Activated naive CD8-positive, alpha-beta T cell treated with anti-CD3 and anti-CD28 coated beads, Interleukin-2, amount 50 U/mL, for 24 hours (primary cell): ENCODE data around the gene MS4A1.
"Not testable (repeated sequence)": the region's sequence is repeated elsewhere in the genome, so short reads cannot be mapped to it uniquely, and the experiment has no call there.

Experiments
- ATAC-seq: fragments of 150-1000 bp; cut with Tn5 transposase; one replicate; pipeline ENCODE4 v1.10.0; 2021
- DNase-seq: peaks from one replicate; pipeline ENCODE4 v3.0.0; 2021
- H3K27ac Mint-ChIP-seq: one replicate; pipeline ENCODE4 v1.8.0; 2021; ENCODE audit warnings: mild to moderate bottlenecking, mixed read lengths
- H3K27me3 Mint-ChIP-seq: one replicate; pipeline ENCODE4 v1.8.0; 2021; ENCODE audit warnings: mixed read lengths
- H3K36me3 Mint-ChIP-seq: one replicate; pipeline ENCODE4 v1.8.0; 2021; ENCODE audit warnings: low read depth, mixed read lengths
- H3K4me1 Mint-ChIP-seq: one replicate; pipeline ENCODE4 v1.8.0; 2021; ENCODE audit warnings: mixed read lengths
- H3K4me3 Mint-ChIP-seq: one replicate; pipeline ENCODE4 v1.8.0; 2021; ENCODE audit warnings: mild to moderate bottlenecking, moderate library complexity, mixed read lengths
- H3K9me3 Mint-ChIP-seq: one replicate; pipeline ENCODE4 v1.8.0; 2021; ENCODE audit warnings: mixed read lengths

The MS4A1 gene

GRCh38 chr11:60482361-60482760 is 26.7 kb downstream of the MS4A1 start:
- H3K27me3 Mint-ChIP-seq = peaks cover 11% of the 10 kb centered on the region
- ATAC-seq = no peak
- no peaks in the 10 kb centered on the region for H3K9me3 Mint-ChIP-seq
- no peak for DNase-seq
- peaks cover 14% of the 10 kb centered on the region for H3K4me1 Mint-ChIP-seq
- H3K4me3 Mint-ChIP-seq = no peak overlapping the region
- no peaks in the 10 kb centered on the region for H3K36me3 Mint-ChIP-seq
- H3K27ac Mint-ChIP-seq = no peak overlapping the region

GRCh38 chr11:60485987-60486386 is 30.3 kb downstream of the MS4A1 start:
- Mint-ChIP-seq H3K9me3 (no peaks in the 10 kb centered on the region), H3K27me3 (peaks cover 6% of the 10 kb centered on the region), H3K27ac (no peak overlapping the region), H3K36me3 (no peaks in the 10 kb centered on the region), H3K4me1 (peaks cover 13% of the 10 kb centered on the region), H3K4me3 (no peak overlapping the region)
- DNase-seq = no peak
- ATAC-seq = peak; percentile 71

GRCh38 chr11:60492488-60493009 is 36.9 kb downstream of the MS4A1 start, which contains the start of gene MS4A12:
Gene MS4A12 (plus strand): TSS chr11:60492778. CDS start chr11:60497319, 4,541 bp downstream.
- Mint-ChIP-seq H3K9me3 (no peaks in the 10 kb centered on the region), H3K4me3 (no peak within 1 kb of the TSS), H3K4me1 (no peaks in the 10 kb centered on the region), H3K36me3 (no peaks in the 10 kb centered on the region), H3K27me3 (peaks cover 23% of the 10 kb centered on the region), H3K27ac (no peak within 1 kb of the TSS)
- DNase-seq (no peak), ATAC-seq (no peak)

GRCh38 chr11:60493454-60493853 is 37.8 kb downstream of the MS4A1 start:
- ATAC-seq = no peak
- H3K4me1 Mint-ChIP-seq = peaks cover 4% of the 10 kb centered on the region
- no peak overlapping the region for H3K4me3 Mint-ChIP-seq
- no peak for DNase-seq
- H3K27ac Mint-ChIP-seq = no peak overlapping the region
- H3K27me3 Mint-ChIP-seq = peaks cover 25% of the 10 kb centered on the region
- no peaks in the 10 kb centered on the region for H3K36me3 Mint-ChIP-seq
- H3K9me3 Mint-ChIP-seq = no peaks in the 10 kb centered on the region

GRCh38 chr11:60498399-60498798 is 42.8 kb downstream of the MS4A1 start:
- Mint-ChIP-seq H3K36me3 (no peaks in the 10 kb centered on the region), H3K27ac (peak overlapping the region; percentile 12), H3K9me3 (no peaks in the 10 kb centered on the region), H3K27me3 (peaks cover 49% of the 10 kb centered on the region), H3K4me3 (no peak overlapping the region), H3K4me1 (peaks cover 14% of the 10 kb centered on the region)
- DNase-seq (no peak), ATAC-seq (no peak)

GRCh38 chr11:60498853-60499252 is 43.2 kb downstream of the MS4A1 start:
- Mint-ChIP-seq H3K9me3 (no peaks in the 10 kb centered on the region), H3K27me3 (peaks cover 49% of the 10 kb centered on the region), H3K36me3 (no peaks in the 10 kb centered on the region), H3K27ac (peak overlapping the region; percentile 12), H3K4me3 (no peak overlapping the region), H3K4me1 (peaks cover 16% of the 10 kb centered on the region)
- no peak for DNase-seq
- ATAC-seq = peak; percentile 68

- Mint-ChIP-seq H3K4me3 (no peak overlapping the region), H3K27me3 (peaks cover 39% of the 10 kb centered on the region), H3K36me3 (no peaks in the 10 kb centered on the region), H3K4me1 (peaks cover 29% of the 10 kb centered on the region), H3K27ac (no peak overlapping the region), H3K9me3 (no peaks in the 10 kb centered on the region)
- DNase-seq (no peak), ATAC-seq (no peak)
Measured at GRCh38 chr11:60500276-60500910, 44.7 kb downstream of the MS4A1 start.

- H3K9me3 Mint-ChIP-seq = no peaks in the 10 kb centered on the region
- H3K27me3 Mint-ChIP-seq = peaks cover 44% of the 10 kb centered on the region
- ATAC-seq = no peak
- no peak overlapping the region for H3K4me3 Mint-ChIP-seq
- DNase-seq = no peak
- no peak overlapping the region for H3K27ac Mint-ChIP-seq
- H3K36me3 Mint-ChIP-seq = no peaks in the 10 kb centered on the region
- peaks cover 29% of the 10 kb centered on the region for H3K4me1 Mint-ChIP-seq
Measured at GRCh38 chr11:60502221-60502775, 46.7 kb downstream of the MS4A1 start.

GRCh38 chr11:60504219-60504905 is 48.7 kb downstream of the MS4A1 start:
- Mint-ChIP-seq H3K9me3 (peaks cover 4% of the 10 kb centered on the region), H3K4me1 (peaks cover 18% of the 10 kb centered on the region), H3K36me3 (no peaks in the 10 kb centered on the region), H3K27me3 (peaks cover 44% of the 10 kb centered on the region), H3K4me3 (peak overlapping the region; percentile 18), H3K27ac (peak overlapping the region; percentile 77)
- ATAC-seq (peak; percentile 69), DNase-seq (no peak)

GRCh38 chr11:60509609-60510008 is 54.0 kb downstream of the MS4A1 start:
- not testable (repeated sequence) for H3K4me3 Mint-ChIP-seq, DNase-seq, H3K36me3 Mint-ChIP-seq, ATAC-seq, H3K27ac Mint-ChIP-seq, H3K9me3 Mint-ChIP-seq, H3K4me1 Mint-ChIP-seq
- peaks cover 19% of the 10 kb centered on the region for H3K27me3 Mint-ChIP-seq

GRCh38 chr11:60510209-60510608 is 54.6 kb downstream of the MS4A1 start:
- H3K27ac Mint-ChIP-seq, H3K36me3 Mint-ChIP-seq, DNase-seq, H3K9me3 Mint-ChIP-seq, H3K4me3 Mint-ChIP-seq, H3K4me1 Mint-ChIP-seq, ATAC-seq: not testable (repeated sequence)
- peaks cover 19% of the 10 kb centered on the region for H3K27me3 Mint-ChIP-seq

- no peaks in the 10 kb centered on the region for H3K4me1 Mint-ChIP-seq
- no peaks in the 10 kb centered on the region for H3K36me3 Mint-ChIP-seq
- H3K9me3 Mint-ChIP-seq = peaks cover 5% of the 10 kb centered on the region
- H3K4me3 Mint-ChIP-seq = no peak overlapping the region
- ATAC-seq (no peak), DNase-seq (no peak)
- H3K27ac Mint-ChIP-seq = no peak overlapping the region
- peaks cover 29% of the 10 kb centered on the region for H3K27me3 Mint-ChIP-seq
Measured at GRCh38 chr11:60511393-60511792, 55.7 kb downstream of the MS4A1 start.

- DNase-seq (no peak), ATAC-seq (no peak)
- Mint-ChIP-seq H3K36me3 (no peaks in the 10 kb centered on the region), H3K9me3 (peaks cover 5% of the 10 kb centered on the region), H3K4me3 (no peak overlapping the region), H3K27ac (no peak overlapping the region), H3K4me1 (no peaks in the 10 kb centered on the region), H3K27me3 (peaks cover 18% of the 10 kb centered on the region)
Measured at GRCh38 chr11:60512651-60513225, 57.1 kb downstream of the MS4A1 start.

- no peaks in the 10 kb centered on the region for H3K36me3 Mint-ChIP-seq
- DNase-seq = no peak
- no peaks in the 10 kb centered on the region for H3K4me1 Mint-ChIP-seq
- peaks cover 5% of the 10 kb centered on the region for H3K9me3 Mint-ChIP-seq
- no peak overlapping the region for H3K27ac Mint-ChIP-seq
- ATAC-seq = no peak
- peaks cover 15% of the 10 kb centered on the region for H3K27me3 Mint-ChIP-seq
- H3K4me3 Mint-ChIP-seq = no peak overlapping the region
Measured at GRCh38 chr11:60513496-60514460, 58.1 kb downstream of the MS4A1 start.
